Keratinocyte (primary cell): ENCODE measurements around the gene GABRB1. TPM values are rescaled to one million over a fixed set of nuclear protein-coding genes. Genes with fewer than 3 reads are reported as not detected.

Experiments
- DNase-seq: peaks from one replicate; pipeline ENCODE4 v3.0.0-alpha.2; 2011; ENCODE audit warnings: low read depth, missing footprints, low spot score
- FAIRE-seq: peaks from 2 replicates; lab custom pipeline; 2011; peaks lifted over from hg19 to GRCh38; lab: Jason Lieb, UNC
- H2AFZ ChIP-seq: 2 replicates; pipeline ENCODE4 v1.6.0; 2012; ENCODE audit warnings: low read length, control low read depth, inconsistent platforms; ENCODE audit not compliant: control insufficient read depth
- H3K27ac ChIP-seq: 2 replicates; pipeline ENCODE4 v1.5.1; 2011; ENCODE audit warnings: low read length; ENCODE audit not compliant: control insufficient read depth, insufficient read depth
- H3K27me3 ChIP-seq: 3 replicates; pipeline ENCODE4 v1.6.0; 2011; ENCODE audit warnings: low read length; ENCODE audit not compliant: control insufficient read depth, insufficient read depth; ENCODE audit errors: extremely low read depth
- H3K36me3 ChIP-seq, 2 experiments: 2 replicates in 1 of 2; 3 replicates in 1 of 2; pipeline ENCODE4 v1.5.1; 2011; ENCODE audit warnings: low read length in 2 of 2, mild to moderate bottlenecking in 1 of 2; ENCODE audit not compliant: control insufficient read depth in 2 of 2, insufficient read depth in 2 of 2; ENCODE audit errors: extremely low read depth in 1 of 2
- H3K4me1 ChIP-seq: 3 replicates; pipeline ENCODE4 v1.5.1; 2011; ENCODE audit warnings: low read length; ENCODE audit not compliant: control insufficient read depth, insufficient read depth; ENCODE audit errors: extremely low read depth
- H3K4me2 ChIP-seq: 3 replicates; pipeline ENCODE4 v1.6.0; 2011; ENCODE audit warnings: low read depth, low read length; ENCODE audit not compliant: control insufficient read depth, insufficient read depth; ENCODE audit errors: extremely low read depth
- H3K4me3 ChIP-seq, 3 experiments: fragments of 200-600 bp in 1 of 3; sonication (generic) in 1 of 3; 2 replicates in 2 of 3; 3 replicates in 1 of 3; pipeline ENCODE4 v1.5.1; 2011 to 2016; ENCODE audit warnings: low read length in 3 of 3, mild to moderate bottlenecking in 3 of 3, control low read depth in 2 of 3, inconsistent platforms in 1 of 3, low read depth in 1 of 3, mixed read lengths in 1 of 3, mixed run types in 1 of 3, moderate library complexity in 1 of 3; ENCODE audit not compliant: control insufficient read depth in 2 of 3, insufficient read depth in 2 of 3; ENCODE audit errors: extremely low read depth in 1 of 3
- H3K79me2 ChIP-seq: 2 replicates; pipeline ENCODE4 v1.6.0; 2012; ENCODE audit warnings: low read length; ENCODE audit not compliant: control insufficient read depth, insufficient read depth
- H3K9ac ChIP-seq: 3 replicates; pipeline ENCODE4 v1.6.0; 2011; ENCODE audit warnings: low read length; ENCODE audit not compliant: control insufficient read depth, insufficient read depth; ENCODE audit errors: extremely low read depth
- H3K9me1 ChIP-seq: 3 replicates; pipeline ENCODE4 v1.6.0; 2011; ENCODE audit warnings: low read length; ENCODE audit not compliant: control insufficient read depth, insufficient read depth; ENCODE audit errors: extremely low read depth
- H3K9me3 ChIP-seq: 2 replicates; pipeline ENCODE4 v1.5.1; 2012; ENCODE audit warnings: low read depth, low read length; ENCODE audit not compliant: control insufficient read depth
- H4K20me1 ChIP-seq: 3 replicates; pipeline ENCODE4 v1.6.0; 2011; ENCODE audit warnings: low read length; ENCODE audit not compliant: control insufficient read depth, insufficient read depth; ENCODE audit errors: extremely low read depth
- EZH2 ChIP-seq: IDR thresholded peaks from one replicate; pipeline ENCODE4 v1.6.1; 2012; ENCODE audit warnings: inconsistent platforms, mild to moderate bottlenecking, low read length, moderate library complexity
- dilution Hi-C: fragments of 300-500 bp; cut with MboI; formaldehyde crosslinking; loops from one replicate; pipeline ENCODE4 v1.7.0; 2020; ENCODE audit warnings: low sequenced_read_pairs; ENCODE audit not compliant: extremely low pct_ligation_motif_present
- polyA plus RNA-seq, 5 experiments: library from polyadenylated mRNA; depleted of rRNA in 3 of 5; stranded (reverse) in 3 of 5; stranded (forward) in 1 of 5; unstranded in 1 of 5; fragments of >200 nt; gene quantifications; 1 replicate in 1 of 5; 2 replicates in 3 of 5; 3 replicates in 1 of 5; pipeline versions ENCODE4 v1.2.1 to v1.2.3, GENCODE V29; 2011 to 2012; ENCODE audit warnings: missing spikeins in 2 of 5, low read depth in 1 of 5, low replicate concordance in 1 of 5
- TF ChIP-seq, protein P1 (sequence below), 3 experiments: IDR thresholded peaks in 1 of 3; conservative IDR thresholded peaks in 1 of 3; optimal IDR thresholded peaks in 1 of 3; 2 replicates in 2 of 3; 3 replicates in 1 of 3; pipeline versions ENCODE3 to v1.5.1; 2011; ENCODE audit warnings: low read length in 3 of 3, mild to moderate bottlenecking in 3 of 3, moderate library complexity in 2 of 3, control low read depth in 1 of 3, inconsistent platforms in 1 of 3; ENCODE audit not compliant: insufficient read depth in 2 of 3; ENCODE audit errors: extremely low read depth in 1 of 3

The GABRB1 gene
- polyA plus RNA-seq, 1 donor (not counting 4 experiments of a cell fraction or from before 2014, with no cell fraction given) = not detected

DNA sequence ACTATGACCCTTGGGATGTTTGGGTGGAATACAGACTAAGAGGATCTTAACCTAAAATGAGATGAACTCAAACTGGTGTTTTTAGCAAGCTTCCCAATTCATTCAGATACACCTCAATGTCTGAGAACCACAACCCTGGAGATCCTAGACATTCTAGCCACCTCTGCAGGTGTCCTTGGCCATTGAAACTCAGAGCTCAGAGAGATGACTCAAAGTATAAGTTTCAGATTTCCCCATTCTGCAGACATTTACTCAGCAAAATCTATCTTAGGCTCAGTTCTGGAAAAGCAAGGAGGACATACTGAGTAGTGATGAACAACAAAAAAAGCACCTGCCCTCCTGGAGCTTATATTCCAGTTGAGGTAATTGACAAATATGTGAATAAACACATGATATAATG lies 384.4 kb downstream of the GABRB1 start:
- no peak overlapping the region for H3K27ac ChIP-seq
- no peak overlapping the region for H3K9ac ChIP-seq
- no peak for TF ChIP-seq EZH2
- TF ChIP-seq, protein P1, sequence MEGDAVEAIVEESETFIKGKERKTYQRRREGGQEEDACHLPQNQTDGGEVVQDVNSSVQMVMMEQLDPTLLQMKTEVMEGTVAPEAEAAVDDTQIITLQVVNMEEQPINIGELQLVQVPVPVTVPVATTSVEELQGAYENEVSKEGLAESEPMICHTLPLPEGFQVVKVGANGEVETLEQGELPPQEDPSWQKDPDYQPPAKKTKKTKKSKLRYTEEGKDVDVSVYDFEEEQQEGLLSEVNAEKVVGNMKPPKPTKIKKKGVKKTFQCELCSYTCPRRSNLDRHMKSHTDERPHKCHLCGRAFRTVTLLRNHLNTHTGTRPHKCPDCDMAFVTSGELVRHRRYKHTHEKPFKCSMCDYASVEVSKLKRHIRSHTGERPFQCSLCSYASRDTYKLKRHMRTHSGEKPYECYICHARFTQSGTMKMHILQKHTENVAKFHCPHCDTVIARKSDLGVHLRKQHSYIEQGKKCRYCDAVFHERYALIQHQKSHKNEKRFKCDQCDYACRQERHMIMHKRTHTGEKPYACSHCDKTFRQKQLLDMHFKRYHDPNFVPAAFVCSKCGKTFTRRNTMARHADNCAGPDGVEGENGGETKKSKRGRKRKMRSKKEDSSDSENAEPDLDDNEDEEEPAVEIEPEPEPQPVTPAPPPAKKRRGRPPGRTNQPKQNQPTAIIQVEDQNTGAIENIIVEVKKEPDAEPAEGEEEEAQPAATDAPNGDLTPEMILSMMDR (optimal IDR thresholded peaks at IDR 0.05 in 1 of 3, IDR thresholded peaks at IDR 0.05 in 1 of 3, conservative IDR thresholded peaks at IDR 0.05 in 1 of 3; ENCODE audit: extremely low read depth in 1 of 3, insufficient read depth in 2 of 3, low read length in 3 of 3) = no peak
- no peaks in the 10 kb centered on the region for H3K79me2 ChIP-seq
- no peaks in the 10 kb centered on the region for H3K27me3 ChIP-seq
- H3K4me1 ChIP-seq = no peaks in the 10 kb centered on the region
- dilution Hi-C loops = no loop called here
- DNase-seq (no peak), FAIRE-seq (no peak)
- H2AFZ ChIP-seq = no peak overlapping the region
- H3K4me3 ChIP-seq = no peak overlapping the region
- no peak overlapping the region for H3K4me2 ChIP-seq
- no peaks in the 10 kb centered on the region for H3K36me3 ChIP-seq
- no peaks in the 10 kb centered on the region for H3K9me3 ChIP-seq
- H4K20me1 ChIP-seq = no peaks in the 10 kb centered on the region
- no peaks in the 10 kb centered on the region for H3K9me1 ChIP-seq

- Histone ChIP-seq H2AFZ (no peak overlapping the region), H3K27ac (no peak overlapping the region), H3K9me1 (no peaks in the 10 kb centered on the region), H3K4me1 (no peaks in the 10 kb centered on the region), H4K20me1 (no peaks in the 10 kb centered on the region), H3K9me3 (no peaks in the 10 kb centered on the region), H3K4me3 (no peak overlapping the region), H3K9ac (no peak overlapping the region), H3K79me2 (no peaks in the 10 kb centered on the region), H3K4me2 (no peak overlapping the region), H3K36me3 (no peaks in the 10 kb centered on the region), H3K27me3 (no peaks in the 10 kb centered on the region)
- dilution Hi-C loops = no loop called here
- no peak for TF ChIP-seq EZH2
- TF ChIP-seq, protein P1 (optimal IDR thresholded peaks at IDR 0.05 in 1 of 3, IDR thresholded peaks at IDR 0.05 in 1 of 3, conservative IDR thresholded peaks at IDR 0.05 in 1 of 3; ENCODE audit: extremely low read depth in 1 of 3, insufficient read depth in 2 of 3, low read length in 3 of 3) = no peak
- FAIRE-seq = no peak
- no peak for DNase-seq
Observed at GRCh38 chr4:47418147-47418546, 386.8 kb downstream of the GABRB1 start.
